ENCODE data around the gene CEP131. TPM values are rescaled to one million over a fixed set of nuclear protein-coding genes. Genes with fewer than 3 reads are reported as not detected.

The CEP131 gene
- polyA plus RNA-seq, 2 of the 4 experiments (the other 2 are of a cell fraction), result 3.3 to 11.5 TPM

- ATAC-seq (no peak), DNase-seq (ENCODE audit: low read depth in 1 of 2, low spot score in 1 of 2) (no peak), FAIRE-seq (no peak)
- ChIA-PET CTCF (interaction anchor here (1.1 to 11.5 kb wide), 17 partner anchors 10 to 341 kb away, joined by 3 to 175 read pairs (median 18); partner anchors contain the start of genes AATK, NDUFAF8, PVALEF and TEPSIN), POLR2A (no interaction called here)
- Histone ChIP-seq H3K4me2 (no peak overlapping the region), H3K4me1 (peaks cover 10% of the 10 kb centered on the region), H3K27ac (no peak overlapping the region), H3K4me3 (no peak overlapping the region), H3K9me3 (no peaks in the 10 kb centered on the region)
- 79% methylated on average over 11 of the region's 14 CpGs for WGBS (ENCODE audit: missing lambda C conversion rate)
- no peak for TF ChIP-seq CBX2 (IDR thresholded peaks at IDR 0.05; ENCODE audit: borderline replicate concordance, low read depth)
- TF ChIP-seq TFCP2L1 (CRISPR knock-in tag; IDR thresholded peaks at IDR 0.05), result no peak
- TF ChIP-seq PHF8 (IDR thresholded peaks at IDR 0.05; ENCODE audit: borderline replicate concordance, low read depth), result no peak
- TF ChIP-seq CHD2 (IDR thresholded peaks at IDR 0.05; ENCODE audit: low read length, partially characterized antibody), result no peak
- no peak for TF ChIP-seq HES2 (IDR thresholded peaks at IDR 0.05)
- TF ChIP-seq ZC3H11A (IDR thresholded peaks at IDR 0.05), result no peak
- no peak for TF ChIP-seq MAX (IDR thresholded peaks at IDR 0.05)
- no peak for TF ChIP-seq ZNF302 (CRISPR knock-in tag; IDR thresholded peaks at IDR 0.05)
- TF ChIP-seq NFE2L2 (conservative IDR thresholded peaks at IDR 0.05; ENCODE audit: low read length), result no peak
- no peak for TF ChIP-seq CEBPB (IDR thresholded peaks at IDR 0.05)
- TF ChIP-seq FOSL2 (IDR thresholded peaks at IDR 0.05), result no peak
- no peak for TF ChIP-seq FOSL2 (CRISPR knock-in tag; IDR thresholded peaks at IDR 0.05)
- TF ChIP-seq NR3C1 (IDR thresholded peaks at IDR 0.05), result no peak
- no peak for TF ChIP-seq SMC3 (IDR thresholded peaks at IDR 0.05)
Observed at GRCh38 chr17:81144423-81144781, 78.4 kb downstream of the CEP131 start.

DNA sequence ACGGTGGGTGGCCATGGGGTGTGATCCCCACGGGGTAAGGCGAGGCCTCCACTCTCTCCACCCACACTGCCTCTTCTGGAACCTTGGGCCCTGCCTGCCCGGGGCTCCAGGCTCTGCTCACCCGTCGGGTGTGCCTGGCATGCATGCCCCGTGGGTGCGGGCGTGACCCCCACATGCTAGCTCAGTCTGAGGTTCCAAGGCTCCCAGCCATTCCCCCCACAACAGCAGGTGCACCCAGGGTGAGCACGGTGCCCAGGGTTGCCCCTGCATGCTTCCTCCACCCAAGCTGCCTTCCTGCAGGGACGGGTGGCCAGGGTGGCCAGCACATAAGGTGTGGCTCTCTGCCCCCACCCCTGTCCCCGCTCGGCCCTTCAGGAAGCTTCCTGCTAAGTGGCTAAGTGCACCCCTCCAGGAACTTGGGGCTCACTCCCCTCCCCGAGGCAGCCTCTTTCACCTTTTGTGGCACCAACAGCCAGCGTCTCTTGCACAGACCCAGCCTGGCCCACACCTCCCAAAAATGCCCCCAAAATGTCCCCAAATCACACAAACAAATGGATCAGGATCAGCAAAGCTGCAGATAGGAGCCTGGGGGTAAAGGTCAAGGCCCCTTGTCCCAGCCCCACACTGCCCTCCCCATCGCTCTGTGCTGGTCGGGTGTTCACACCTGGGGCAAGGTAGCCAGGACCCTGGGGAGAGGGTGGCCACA is 78.9 kb downstream of the CEP131 start:
- no peak overlapping the region for H3K27ac ChIP-seq
- TF ChIP-seq, protein P1, sequence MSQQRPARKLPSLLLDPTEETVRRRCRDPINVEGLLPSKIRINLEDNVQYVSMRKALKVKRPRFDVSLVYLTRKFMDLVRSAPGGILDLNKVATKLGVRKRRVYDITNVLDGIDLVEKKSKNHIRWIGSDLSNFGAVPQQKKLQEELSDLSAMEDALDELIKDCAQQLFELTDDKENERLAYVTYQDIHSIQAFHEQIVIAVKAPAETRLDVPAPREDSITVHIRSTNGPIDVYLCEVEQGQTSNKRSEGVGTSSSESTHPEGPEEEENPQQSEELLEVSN (IDR thresholded peaks at IDR 0.05; ENCODE audit: borderline replicate concordance, low read depth), result no peak
- TF ChIP-seq FOSL2 (IDR thresholded peaks at IDR 0.05) (no peak), FOSL2 (CRISPR knock-in tag; IDR thresholded peaks at IDR 0.05) (no peak), ZC3H11A (IDR thresholded peaks at IDR 0.05) (no peak), CBX2 (IDR thresholded peaks at IDR 0.05; ENCODE audit: borderline replicate concordance, low read depth) (no peak), NFE2L2 (conservative IDR thresholded peaks at IDR 0.05; ENCODE audit: low read length) (no peak), CTCF (IDR thresholded peaks at IDR 0.05) (no peak), RAD21 (conservative IDR thresholded peaks at IDR 0.05 in 1 of 2, IDR thresholded peaks at IDR 0.05 in 1 of 2) (no peak), TFCP2L1 (CRISPR knock-in tag; IDR thresholded peaks at IDR 0.05) (no peak)
- ATAC-seq (no peak), DNase-seq (ENCODE audit: low read depth in 1 of 2, low spot score in 1 of 2) (no peak), FAIRE-seq (no peak)
- H3K4me1 ChIP-seq, result peaks cover 10% of the 10 kb centered on the region
- no peak overlapping the region for H3K4me2 ChIP-seq
- ChIA-PET POLR2A (no interaction called here), CTCF (interaction anchor here (1.0 to 11.5 kb wide), 30 partner anchors 10 to 391 kb away, joined by 3 to 175 read pairs (median 8); partner anchors contain the start of genes AATK, CEP131, NDUFAF8 and PVALEF)
- no peak overlapping the region for H3K4me3 ChIP-seq
- 78% methylated on average over 16 of the region's 17 CpGs for WGBS (ENCODE audit: missing lambda C conversion rate)
- no peaks in the 10 kb centered on the region for H3K9me3 ChIP-seq

DNA sequence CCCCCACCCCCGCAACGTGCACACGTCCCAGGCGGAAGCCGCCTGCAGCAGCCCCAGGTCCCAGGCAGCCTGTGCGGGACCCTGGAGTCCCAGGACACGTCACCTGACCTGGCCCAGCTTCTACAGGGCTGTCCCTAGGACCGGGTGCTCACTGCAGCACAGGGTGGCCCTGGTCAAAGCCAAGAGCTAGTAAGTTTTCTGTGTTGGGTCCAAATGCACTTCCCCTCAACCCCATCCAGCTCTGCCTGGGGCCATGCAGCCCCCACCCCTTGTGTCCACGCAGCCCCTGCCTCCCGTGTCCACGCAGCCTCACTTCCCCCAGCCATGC is 79.6 kb downstream of the CEP131 start:
- ATAC-seq (peak; percentile 25 to 61; a peak in 5 of 6 replicates), DNase-seq (ENCODE audit: low read depth in 1 of 2, low spot score in 1 of 2) (no peak), FAIRE-seq (no peak)
- Histone ChIP-seq H3K9me3 (no peaks in the 10 kb centered on the region), H3K4me1 (peaks cover 10% of the 10 kb centered on the region), H3K4me3 (no peak overlapping the region), H3K27ac (peak overlapping the region; percentile 49 to 61; a peak in 5 of 6 replicates), H3K4me2 (peak overlapping the region; percentile 68; the same call in 2 of the 3 replicates)
- ChIA-PET CTCF (interaction anchor here (0.6 to 11.5 kb wide), 49 partner anchors 10 to 437 kb away, joined by 3 to 175 read pairs (median 6); partner anchors contain the start of genes AATK, CEP131, NDUFAF8 and PVALEF), POLR2A (no interaction called here)
- 94% methylated on average over 2 of the region's 11 CpGs for WGBS (ENCODE audit: missing lambda C conversion rate)
- TF ChIP-seq ZFP36 (IDR thresholded peaks at IDR 0.05; ENCODE audit: borderline replicate concordance, partially characterized antibody), result no peak
- TF ChIP-seq, protein P2, sequence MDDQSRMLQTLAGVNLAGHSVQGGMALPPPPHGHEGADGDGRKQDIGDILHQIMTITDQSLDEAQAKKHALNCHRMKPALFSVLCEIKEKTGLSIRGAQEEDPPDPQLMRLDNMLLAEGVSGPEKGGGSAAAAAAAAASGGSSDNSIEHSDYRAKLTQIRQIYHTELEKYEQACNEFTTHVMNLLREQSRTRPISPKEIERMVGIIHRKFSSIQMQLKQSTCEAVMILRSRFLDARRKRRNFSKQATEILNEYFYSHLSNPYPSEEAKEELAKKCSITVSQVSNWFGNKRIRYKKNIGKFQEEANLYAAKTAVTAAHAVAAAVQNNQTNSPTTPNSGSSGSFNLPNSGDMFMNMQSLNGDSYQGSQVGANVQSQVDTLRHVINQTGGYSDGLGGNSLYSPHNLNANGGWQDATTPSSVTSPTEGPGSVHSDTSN (IDR thresholded peaks at IDR 0.05), result no peak
- no peak for TF ChIP-seq CEBPB (IDR thresholded peaks at IDR 0.05)
- TF ChIP-seq RAD21 (conservative IDR thresholded peaks at IDR 0.05 in 1 of 2, IDR thresholded peaks at IDR 0.05 in 1 of 2), result no peak
- TF ChIP-seq CBX2 (IDR thresholded peaks at IDR 0.05; ENCODE audit: borderline replicate concordance, low read depth), result no peak
- no peak for TF ChIP-seq MAFK (IDR thresholded peaks at IDR 0.05; ENCODE audit: partially characterized antibody)
- TF ChIP-seq RCOR1 (IDR thresholded peaks at IDR 0.05; ENCODE audit: low read depth, low read length), result no peak
- TF ChIP-seq JUNB (IDR thresholded peaks at IDR 0.05), result no peak
- no peak for TF ChIP-seq HDAC2 (IDR thresholded peaks at IDR 0.05)
- no peak for TF ChIP-seq NR3C1 (IDR thresholded peaks at IDR 0.05)
- no peak for TF ChIP-seq SMC3 (IDR thresholded peaks at IDR 0.05)
- no peak for TF ChIP-seq CHD4 (IDR thresholded peaks at IDR 0.05; ENCODE audit: borderline replicate concordance)
- TF ChIP-seq HEYL (CRISPR knock-in tag; IDR thresholded peaks at IDR 0.05), result no peak

Data from A549 (cell line).